Right renal cortex interstitium (tissue), 3 donors: ENCODE results near the gene MRPL52. TPM values are rescaled to one million over a fixed set of nuclear protein-coding genes. Genes with fewer than 3 reads are reported as not detected.
A peak's percentile ranks its signal among the peaks of the same experiment; 100 is the strongest.
"Not testable (repeated sequence)": the region's sequence is repeated elsewhere in the genome, so short reads cannot be mapped to it uniquely, and the experiment has no call there.

Source experiments
- DNase-seq, 3 donors: peaks; one replicate each; pipeline ENCODE4 v3.0.0-alpha.2; 2013; ENCODE audit warnings: low read depth in 3 of 3, low spot score in 2 of 3
- polyA plus RNA-seq, 3 donors: library from polyadenylated mRNA; unstranded; fragments of 120-200 nt; gene quantifications; one replicate each; pipeline ENCODE4 v1.2.1, GENCODE V29; 2013; ENCODE audit not compliant: insufficient read length in 3 of 3

MRPL52 gene
- polyA plus RNA-seq, 3 donors: 63.5 to 78.6 (median 75.8) TPM

- no peak for DNase-seq
Measured at GRCh38 chr14:22852599-22852939, 22.9 kb downstream of the MRPL52 start.

GRCh38 chr14:22852940-22853767 is 23.5 kb downstream of the MRPL52 start:
- peak in 1 of 3 donors; percentile 84 for DNase-seq

GRCh38 chr14:22854296-22854695 is 24.6 kb downstream of the MRPL52 start:
- not testable (repeated sequence) for DNase-seq

- DNase-seq: no peak
Measured at GRCh38 chr14:22854963-22855724, 25.5 kb downstream of the MRPL52 start.

GRCh38 chr14:22856428-22856827 is 26.7 kb downstream of the MRPL52 start:
- DNase-seq: no peak

GRCh38 chr14:22860377-22860776 is 30.7 kb downstream of the MRPL52 start:
- not testable (repeated sequence) for DNase-seq

- no peak for DNase-seq
Measured at GRCh38 chr14:22861651-22862050, 32.0 kb downstream of the MRPL52 start.

GRCh38 chr14:22864979-22865378 is 35.3 kb downstream of the MRPL52 start:
- DNase-seq: no peak

- DNase-seq: no peak
Measured at GRCh38 chr14:22865424-22866405, 36.0 kb downstream of the MRPL52 start.

GRCh38 chr14:22866874-22867273 is 37.2 kb downstream of the MRPL52 start:
- DNase-seq: no peak

GRCh38 chr14:22870811-22871223 is 41.1 kb downstream of the MRPL52 start:
- DNase-seq: no peak

- DNase-seq: peak in 2 of 3 donors; percentile 73 to 84
Measured at GRCh38 chr14:22871224-22872032, 41.7 kb downstream of the MRPL52 start, which contains the start of gene LRP10. TSS of gene LRP10 (plus strand) at chr14:22871740. CDS start at chr14:22872304, 564 bp downstream.

- DNase-seq: peak in 2 of 3 donors; percentile 90 to 91
Measured at GRCh38 chr14:22872033-22872832, 42.5 kb downstream of the MRPL52 start.

GRCh38 chr14:22872833-22873520 is 43.3 kb downstream of the MRPL52 start:
- no peak for DNase-seq

- no peak for DNase-seq
Measured at GRCh38 chr14:22875003-22875747, 45.5 kb downstream of the MRPL52 start.

- DNase-seq: no peak
Measured at GRCh38 chr14:22875748-22876319, 46.1 kb downstream of the MRPL52 start.

- no peak for DNase-seq
Measured at GRCh38 chr14:22877000-22877501, 47.4 kb downstream of the MRPL52 start.
